Measurements from ENCODE around the gene ATP5IF1. TPM values are rescaled to one million over a fixed set of nuclear protein-coding genes. Genes with fewer than 3 reads are reported as not detected.

Gene ATP5IF1
- total RNA-seq, 1 donor from 2014 or later: 130 TPM

- peak overlapping the region; percentile 16 for H3K27ac Mint-ChIP-seq
- H3K4me1 Mint-ChIP-seq (ENCODE audit: low read depth): no peaks in the 10 kb centered on the region
- no peaks in the 10 kb centered on the region for H3K27me3 Mint-ChIP-seq
- TF ChIP-seq CTCF (IDR thresholded peaks at IDR 0.05; ENCODE audit: unreplicated experiment): no peak
- H3K4me3 Mint-ChIP-seq (ENCODE audit: low read depth): no peak overlapping the region
- H3K9me3 Mint-ChIP-seq (ENCODE audit: low read depth): no peaks in the 10 kb centered on the region
- H3K36me3 Mint-ChIP-seq (ENCODE audit: insufficient read depth): peaks cover 26% of the 10 kb centered on the region
- DNase-seq (ENCODE audit: low spot score, unreplicated experiment): no peak
Measured at GRCh38 chr1:28200234-28200873, 35.6 kb upstream of the ATP5IF1 start.

GRCh38 chr1:28205243-28205642 lies 30.7 kb upstream of the ATP5IF1 start:
- H3K36me3 Mint-ChIP-seq (ENCODE audit: insufficient read depth): peaks cover 18% of the 10 kb centered on the region

GRCh38 chr1:28208818-28209441 lies 27.0 kb upstream of the ATP5IF1 start:
- Mint-ChIP-seq H3K4me3 (ENCODE audit: low read depth) (no peak overlapping the region), H3K27me3 (no peaks in the 10 kb centered on the region), H3K36me3 (ENCODE audit: insufficient read depth) (peaks cover 10% of the 10 kb centered on the region), H3K4me1 (ENCODE audit: low read depth) (no peaks in the 10 kb centered on the region), H3K9me3 (ENCODE audit: low read depth) (no peaks in the 10 kb centered on the region), H3K27ac (no peak overlapping the region)
- DNase-seq (ENCODE audit: low spot score, unreplicated experiment): peak; percentile 41
- TF ChIP-seq CTCF (IDR thresholded peaks at IDR 0.05; ENCODE audit: unreplicated experiment): peak; percentile 77

More at GRCh38 chr1:28205243-28205642, 30.7 kb upstream of the ATP5IF1 start:
- DNase-seq (ENCODE audit: low spot score, unreplicated experiment): no peak
- Mint-ChIP-seq H3K4me3 (ENCODE audit: low read depth) (no peak overlapping the region), H3K27me3 (no peaks in the 10 kb centered on the region), H3K9me3 (ENCODE audit: low read depth) (no peaks in the 10 kb centered on the region), H3K4me1 (ENCODE audit: low read depth) (no peaks in the 10 kb centered on the region), H3K27ac (no peak overlapping the region)
- TF ChIP-seq CTCF (IDR thresholded peaks at IDR 0.05; ENCODE audit: unreplicated experiment): no peak

- Mint-ChIP-seq H3K27me3 (no peaks in the 10 kb centered on the region), H3K4me3 (ENCODE audit: low read depth) (no peak overlapping the region), H3K27ac (no peak overlapping the region), H3K9me3 (ENCODE audit: low read depth) (no peaks in the 10 kb centered on the region), H3K36me3 (ENCODE audit: insufficient read depth) (peaks cover 10% of the 10 kb centered on the region), H3K4me1 (ENCODE audit: low read depth) (no peaks in the 10 kb centered on the region)
- DNase-seq (ENCODE audit: low spot score, unreplicated experiment): no peak
- no peak for TF ChIP-seq CTCF (IDR thresholded peaks at IDR 0.05; ENCODE audit: unreplicated experiment)
Measured at GRCh38 chr1:28209700-28210099, 26.2 kb upstream of the ATP5IF1 start.

GRCh38 chr1:28213315-28213714 lies 22.6 kb upstream of the ATP5IF1 start:
- TF ChIP-seq CTCF (IDR thresholded peaks at IDR 0.05; ENCODE audit: unreplicated experiment): no peak
- H3K27me3 Mint-ChIP-seq: no peaks in the 10 kb centered on the region
- H3K36me3 Mint-ChIP-seq (ENCODE audit: insufficient read depth): peaks cover 7% of the 10 kb centered on the region
- no peak overlapping the region for H3K27ac Mint-ChIP-seq
- no peak for DNase-seq (ENCODE audit: low spot score, unreplicated experiment)
- no peak overlapping the region for H3K4me3 Mint-ChIP-seq (ENCODE audit: low read depth)
- no peaks in the 10 kb centered on the region for H3K4me1 Mint-ChIP-seq (ENCODE audit: low read depth)
- H3K9me3 Mint-ChIP-seq (ENCODE audit: low read depth): no peaks in the 10 kb centered on the region

Data from progenitor cell of endocrine pancreas (in vitro differentiated cells).